SH-SY5Y (cell line): ENCODE data around the gene KBTBD13.

ENCODE experiments used
- GATA2 ChIP-seq: IDR thresholded peaks from 2 replicates; pipeline ENCODE4 v1.6.1; 2011; ENCODE audit warnings: mild to moderate bottlenecking, low read depth, low read length
- GATA3 ChIP-seq: IDR thresholded peaks from 2 replicates; pipeline ENCODE4 v1.6.1; 2011; ENCODE audit warnings: low read depth, mild to moderate bottlenecking, low read length, moderate library complexity

Gene KBTBD13

DNA sequence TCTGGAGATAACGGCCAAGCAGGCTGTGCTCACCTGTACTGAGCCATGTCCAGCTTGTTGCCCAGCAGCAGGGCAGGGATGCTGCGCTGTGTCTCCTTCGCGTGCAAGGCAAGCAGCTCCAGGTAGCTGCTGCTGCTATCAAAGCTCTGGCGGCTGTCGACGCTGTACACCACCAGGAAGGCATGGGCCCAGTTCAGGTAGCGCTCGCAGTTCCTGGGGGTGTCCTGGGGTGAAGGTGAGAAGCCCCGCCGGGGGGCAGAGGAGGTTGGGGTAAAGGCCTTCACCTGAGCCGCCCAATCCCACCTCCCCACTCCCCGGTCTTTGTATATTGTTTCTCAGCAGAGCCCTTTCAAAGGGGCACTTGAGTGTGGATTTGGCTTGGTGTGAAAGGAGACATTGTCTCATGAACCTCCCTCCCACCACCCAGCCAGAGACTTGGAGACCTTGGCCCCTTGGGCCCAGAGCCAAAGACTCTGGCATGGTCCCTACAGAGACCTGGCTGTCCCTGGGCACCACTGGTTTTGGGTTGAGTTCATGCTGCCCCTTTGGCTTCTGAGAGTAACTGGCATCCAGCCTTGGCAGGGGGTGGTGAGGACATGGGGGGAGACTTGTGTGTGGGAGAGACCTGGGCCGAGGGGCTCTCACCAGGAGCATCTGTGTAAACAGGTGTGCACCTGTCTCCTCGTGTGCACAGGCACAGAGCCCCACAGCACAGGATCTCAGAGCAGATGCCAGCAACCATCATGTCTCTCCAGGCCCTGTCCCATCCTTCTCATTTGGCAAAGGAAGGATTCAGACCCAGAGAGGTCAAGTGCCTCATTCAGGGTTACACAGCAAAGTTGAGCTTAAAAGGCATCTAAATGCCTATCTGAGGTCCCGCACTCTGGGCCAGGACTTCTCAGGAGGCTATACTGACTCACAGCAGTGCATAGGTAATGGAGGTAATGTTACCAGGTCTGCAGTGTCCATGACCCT lies 17.9 kb upstream of the KBTBD13 start:
- no peak for TF ChIP-seq GATA3
- TF ChIP-seq GATA2: no peak

GRCh38 chr15:65059369-65059750 lies 17.2 kb upstream of the KBTBD13 start:
- TF ChIP-seq GATA2 (no peak), GATA3 (no peak)

GRCh38 chr15:65059931-65060596 lies 16.5 kb upstream of the KBTBD13 start:
- no peak for TF ChIP-seq GATA3
- TF ChIP-seq GATA2: no peak

DNA sequence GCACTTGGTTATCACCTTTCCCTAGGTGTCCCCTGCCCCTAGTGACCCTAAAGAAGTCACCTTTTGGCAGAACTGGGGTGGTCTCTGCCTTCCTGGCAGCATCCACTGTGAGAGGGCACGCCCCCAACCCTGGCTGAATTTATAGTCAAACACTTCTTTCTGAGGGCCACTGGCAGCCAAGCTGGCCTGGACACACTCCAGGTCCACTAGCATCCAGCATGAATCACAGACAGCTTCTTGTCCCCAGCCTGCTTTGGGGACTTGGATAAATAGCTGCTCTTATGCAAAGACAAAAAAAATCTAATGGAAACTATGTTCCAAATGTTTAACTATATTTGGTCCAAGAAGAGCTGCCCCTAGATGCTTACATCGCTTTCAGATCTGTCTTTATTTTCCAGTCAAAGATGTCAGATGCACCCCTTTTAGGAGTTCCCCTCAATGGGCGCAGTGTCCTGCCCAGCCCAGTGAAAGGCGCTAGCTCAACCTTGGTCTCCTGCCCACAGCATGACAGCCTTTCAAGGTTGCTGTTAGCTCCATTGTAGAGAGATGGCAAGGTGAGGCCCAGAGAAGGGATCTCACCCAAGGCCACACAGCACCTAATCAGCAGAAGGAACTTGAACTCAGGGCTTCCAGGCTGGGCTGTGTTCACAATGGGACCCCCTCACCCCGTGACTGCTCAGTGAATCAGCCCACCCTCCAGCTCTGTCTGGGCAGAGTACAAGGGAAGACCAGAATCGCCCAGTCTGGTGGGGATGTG lies 15.7 kb upstream of the KBTBD13 start:
- TF ChIP-seq GATA3 (no peak), GATA2 (no peak)

GRCh38 chr15:65062061-65062460 lies 14.5 kb upstream of the KBTBD13 start:
- TF ChIP-seq GATA3 (no peak), GATA2 (no peak)

DNA sequence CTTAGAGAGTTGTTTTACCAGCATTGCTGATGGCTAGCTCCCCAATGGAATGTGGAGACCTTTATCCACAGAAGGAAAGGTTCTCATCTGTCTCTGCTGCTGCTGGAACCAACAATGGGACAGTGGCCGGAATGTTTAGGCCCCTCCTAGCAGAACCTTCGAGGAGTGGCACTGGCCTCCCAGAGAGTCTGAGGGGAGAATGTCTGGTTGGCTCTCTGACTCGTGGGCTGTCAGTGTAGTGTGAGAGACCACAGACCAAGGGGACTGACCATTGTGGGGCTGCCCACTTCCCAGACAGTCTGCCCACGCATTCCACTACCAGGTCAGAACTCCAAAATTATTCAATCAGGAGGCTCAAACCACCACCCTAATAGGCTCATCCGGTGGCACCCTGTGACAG lies 13.8 kb upstream of the KBTBD13 start:
- TF ChIP-seq GATA3 (no peak), GATA2 (no peak)

- no peak for TF ChIP-seq GATA3
- TF ChIP-seq GATA2: no peak
These were observed 10.4 kb upstream of the KBTBD13 start for GRCh38 chr15:65066001-65066634.

- TF ChIP-seq GATA3 (no peak), GATA2 (no peak)
These were observed 9.8 kb upstream of the KBTBD13 start for GRCh38 chr15:65066635-65067316.

- TF ChIP-seq GATA2: no peak
These were observed 9.3 kb upstream of the KBTBD13 start for GRCh38 chr15:65067317-65067644.

DNA sequence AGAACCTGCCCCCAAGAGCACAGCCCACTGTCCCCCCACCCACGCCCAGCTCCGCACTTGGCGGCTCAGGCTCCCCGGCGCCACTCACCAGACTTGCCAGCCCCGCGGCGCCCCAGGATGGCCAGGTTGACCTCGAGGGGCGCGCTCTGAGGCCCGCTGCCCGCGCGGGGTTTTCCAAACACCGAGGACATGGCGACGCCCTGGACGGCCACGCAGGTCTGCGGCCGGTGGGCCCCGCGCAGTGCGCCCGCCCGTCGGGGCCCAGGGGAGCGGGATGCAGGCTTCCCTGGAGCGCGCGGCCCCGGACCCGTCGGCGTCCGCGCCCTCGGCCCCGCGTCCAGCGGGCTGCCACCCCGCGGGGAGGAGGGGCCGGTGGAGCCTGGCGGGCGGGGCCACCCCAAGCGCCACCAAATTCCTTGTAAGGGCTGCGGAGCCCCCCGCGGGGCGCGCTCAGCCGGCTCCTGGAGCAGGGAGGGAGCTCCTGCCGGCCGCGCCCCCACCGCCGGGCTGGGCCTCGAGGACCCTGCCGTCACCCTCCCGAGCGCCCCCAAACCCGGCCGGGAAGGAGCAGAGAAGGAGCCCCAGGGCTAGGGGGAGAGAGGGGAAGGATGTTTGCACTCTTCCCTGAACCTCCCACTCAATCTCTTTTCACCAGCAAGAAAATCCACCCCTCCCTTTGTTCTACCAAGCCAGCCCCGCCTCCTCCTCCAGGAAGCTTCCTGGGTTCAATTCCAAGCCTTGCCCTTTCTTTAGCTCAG lies 8.7 kb upstream of the KBTBD13 start, which contains the start of gene RASL12:
TSS of gene RASL12 (minus strand) at position 347 of the 758 bp plus-strand sequence. CDS start at position 191, 156 bp downstream.
- TF ChIP-seq GATA2 (no peak), GATA3 (no peak)

- TF ChIP-seq GATA2 (no peak), GATA3 (no peak)
These were observed 8.2 kb upstream of the KBTBD13 start for GRCh38 chr15:65068403-65068788.

DNA sequence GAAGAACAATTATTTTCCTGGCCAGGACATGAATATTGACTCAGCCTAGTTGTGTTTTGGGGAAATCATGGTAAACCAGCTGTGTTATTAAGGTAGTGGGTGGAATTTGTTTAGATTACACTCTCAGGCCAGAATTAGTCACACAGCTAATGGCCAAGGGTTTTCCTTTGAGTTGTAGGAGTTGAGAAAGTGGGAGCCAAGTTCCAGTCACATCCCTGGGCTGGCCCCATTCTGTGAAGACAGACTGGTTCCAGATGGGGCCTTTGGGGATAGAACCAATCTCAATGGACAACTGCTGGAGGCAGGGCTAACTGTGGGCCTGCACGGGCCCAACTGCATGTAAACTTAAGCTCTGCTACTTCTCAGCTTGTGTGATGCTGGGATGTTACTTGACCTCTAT lies 7.4 kb upstream of the KBTBD13 start:
- no peak for TF ChIP-seq GATA2
- TF ChIP-seq GATA3: no peak
